Neural cell (in vitro differentiated cells): ENCODE data around the gene PARD3B.

Experiments
- EP300 ChIP-seq: fragments of 450-650 bp; conservative IDR thresholded peaks from 2 replicates; pipeline ENCODE4 v1.6.1; 2014; ENCODE audit warnings: antibody characterized with exemption, mild to moderate bottlenecking, moderate library complexity; ENCODE audit not compliant: poor library complexity, severe bottlenecking
- EZH2 ChIP-seq: fragments of 200-600, 300-800 bp; shearing (Covaris generic), sonication (generic); IDR thresholded peaks from 2 replicates; pipeline ENCODE4 v1.6.1; 2014; ENCODE audit warnings: antibody characterized with exemption, low read length, borderline replicate concordance, mild to moderate bottlenecking; ENCODE audit not compliant: insufficient read depth, poor library complexity, severe bottlenecking
- POLR2AphosphoS5 ChIP-seq: IDR thresholded peaks from 2 replicates; pipeline ENCODE4 v1.6.1; 2012
- RAD21 ChIP-seq: fragments of 450-650 bp; conservative IDR thresholded peaks from 2 replicates; pipeline ENCODE4 v1.6.1; 2014; ENCODE audit warnings: antibody characterized with exemption, mild to moderate bottlenecking, moderate library complexity
- SMC3 ChIP-seq: fragments of 450-650 bp; conservative IDR thresholded peaks from 2 replicates; pipeline ENCODE4 v1.6.1; 2014; ENCODE audit warnings: antibody characterized with exemption, mild to moderate bottlenecking, moderate library complexity; ENCODE audit not compliant: poor library complexity
- TAF1 ChIP-seq: IDR thresholded peaks from 2 replicates; pipeline ENCODE4 v1.6.1; 2012; ENCODE audit warnings: low read depth
- TF ChIP-seq, protein P1 (sequence below): fragments of 450-650 bp; IDR thresholded peaks from 2 replicates; pipeline ENCODE4 v1.5.1; 2014; ENCODE audit warnings: antibody characterized with exemption, mild to moderate bottlenecking, moderate library complexity; ENCODE audit not compliant: poor library complexity, severe bottlenecking
- TF ChIP-seq, protein P2 (sequence below): IDR thresholded peaks from 2 replicates; pipeline ENCODE4 v1.6.1; 2012; ENCODE audit warnings: borderline replicate concordance

DNA sequence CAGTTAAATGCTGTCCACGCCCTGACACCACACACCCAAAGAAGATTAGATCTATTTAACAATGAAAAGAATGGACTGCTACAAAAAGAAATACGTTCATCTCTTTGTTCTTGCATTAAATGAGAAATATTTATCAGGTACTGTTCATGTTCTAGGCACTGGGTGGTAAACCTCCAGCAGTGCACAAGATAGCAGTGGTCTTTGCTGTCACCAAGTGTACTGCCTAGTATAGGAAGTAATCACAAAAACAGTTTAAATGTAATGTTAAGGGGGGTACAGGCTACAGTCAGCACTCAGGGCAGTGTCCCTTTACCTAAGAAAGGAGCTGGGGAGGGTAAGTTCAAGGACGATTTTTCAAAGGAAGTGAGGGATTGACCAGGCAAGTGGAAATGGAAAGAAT, 443.6 kb downstream of the PARD3B start:
- TF ChIP-seq, protein P1, sequence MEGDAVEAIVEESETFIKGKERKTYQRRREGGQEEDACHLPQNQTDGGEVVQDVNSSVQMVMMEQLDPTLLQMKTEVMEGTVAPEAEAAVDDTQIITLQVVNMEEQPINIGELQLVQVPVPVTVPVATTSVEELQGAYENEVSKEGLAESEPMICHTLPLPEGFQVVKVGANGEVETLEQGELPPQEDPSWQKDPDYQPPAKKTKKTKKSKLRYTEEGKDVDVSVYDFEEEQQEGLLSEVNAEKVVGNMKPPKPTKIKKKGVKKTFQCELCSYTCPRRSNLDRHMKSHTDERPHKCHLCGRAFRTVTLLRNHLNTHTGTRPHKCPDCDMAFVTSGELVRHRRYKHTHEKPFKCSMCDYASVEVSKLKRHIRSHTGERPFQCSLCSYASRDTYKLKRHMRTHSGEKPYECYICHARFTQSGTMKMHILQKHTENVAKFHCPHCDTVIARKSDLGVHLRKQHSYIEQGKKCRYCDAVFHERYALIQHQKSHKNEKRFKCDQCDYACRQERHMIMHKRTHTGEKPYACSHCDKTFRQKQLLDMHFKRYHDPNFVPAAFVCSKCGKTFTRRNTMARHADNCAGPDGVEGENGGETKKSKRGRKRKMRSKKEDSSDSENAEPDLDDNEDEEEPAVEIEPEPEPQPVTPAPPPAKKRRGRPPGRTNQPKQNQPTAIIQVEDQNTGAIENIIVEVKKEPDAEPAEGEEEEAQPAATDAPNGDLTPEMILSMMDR: no peak
- TF ChIP-seq EP300: no peak
- TF ChIP-seq, protein P2, sequence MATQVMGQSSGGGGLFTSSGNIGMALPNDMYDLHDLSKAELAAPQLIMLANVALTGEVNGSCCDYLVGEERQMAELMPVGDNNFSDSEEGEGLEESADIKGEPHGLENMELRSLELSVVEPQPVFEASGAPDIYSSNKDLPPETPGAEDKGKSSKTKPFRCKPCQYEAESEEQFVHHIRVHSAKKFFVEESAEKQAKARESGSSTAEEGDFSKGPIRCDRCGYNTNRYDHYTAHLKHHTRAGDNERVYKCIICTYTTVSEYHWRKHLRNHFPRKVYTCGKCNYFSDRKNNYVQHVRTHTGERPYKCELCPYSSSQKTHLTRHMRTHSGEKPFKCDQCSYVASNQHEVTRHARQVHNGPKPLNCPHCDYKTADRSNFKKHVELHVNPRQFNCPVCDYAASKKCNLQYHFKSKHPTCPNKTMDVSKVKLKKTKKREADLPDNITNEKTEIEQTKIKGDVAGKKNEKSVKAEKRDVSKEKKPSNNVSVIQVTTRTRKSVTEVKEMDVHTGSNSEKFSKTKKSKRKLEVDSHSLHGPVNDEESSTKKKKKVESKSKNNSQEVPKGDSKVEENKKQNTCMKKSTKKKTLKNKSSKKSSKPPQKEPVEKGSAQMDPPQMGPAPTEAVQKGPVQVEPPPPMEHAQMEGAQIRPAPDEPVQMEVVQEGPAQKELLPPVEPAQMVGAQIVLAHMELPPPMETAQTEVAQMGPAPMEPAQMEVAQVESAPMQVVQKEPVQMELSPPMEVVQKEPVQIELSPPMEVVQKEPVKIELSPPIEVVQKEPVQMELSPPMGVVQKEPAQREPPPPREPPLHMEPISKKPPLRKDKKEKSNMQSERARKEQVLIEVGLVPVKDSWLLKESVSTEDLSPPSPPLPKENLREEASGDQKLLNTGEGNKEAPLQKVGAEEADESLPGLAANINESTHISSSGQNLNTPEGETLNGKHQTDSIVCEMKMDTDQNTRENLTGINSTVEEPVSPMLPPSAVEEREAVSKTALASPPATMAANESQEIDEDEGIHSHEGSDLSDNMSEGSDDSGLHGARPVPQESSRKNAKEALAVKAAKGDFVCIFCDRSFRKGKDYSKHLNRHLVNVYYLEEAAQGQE: no peak
- TF ChIP-seq POLR2AphosphoS5: no peak
- no peak for TF ChIP-seq TAF1
- TF ChIP-seq EZH2: no peak
- no peak for TF ChIP-seq RAD21
- TF ChIP-seq SMC3: no peak
